Skeletal muscle tissue (tissue), 4 donors: ENCODE data around the gene NRSN1. TPM values are rescaled to one million over a fixed set of nuclear protein-coding genes. Genes with fewer than 3 reads are reported as not detected.

Experiments used
- H3K27ac ChIP-seq: one replicate; pipeline ENCODE4 v1.7.0; 2013; ENCODE audit warnings: mild to moderate bottlenecking, low read depth, low read length, inconsistent platforms
- H3K27me3 ChIP-seq, 3 donors: one replicate each; pipeline ENCODE4 v1.7.0; 2013; ENCODE audit warnings: low read length in 3 of 3; ENCODE audit not compliant: control insufficient read depth in 3 of 3, insufficient read depth in 3 of 3
- H3K36me3 ChIP-seq, 3 donors: one replicate each; pipeline ENCODE4 v1.7.0; 2013; ENCODE audit warnings: low read length in 3 of 3; ENCODE audit not compliant: control insufficient read depth in 3 of 3, insufficient read depth in 3 of 3
- H3K4me1 ChIP-seq, 3 donors: one replicate each; pipeline ENCODE4 v1.7.0; 2013; ENCODE audit warnings: low read length in 3 of 3, mild to moderate bottlenecking in 3 of 3; ENCODE audit not compliant: control insufficient read depth in 3 of 3, insufficient read depth in 3 of 3
- H3K4me3 ChIP-seq, 3 donors: one replicate each; pipeline ENCODE4 v1.7.0; 2013; ENCODE audit warnings: low read length in 3 of 3
- H3K9ac ChIP-seq, 3 donors: one replicate each; pipeline ENCODE4 v1.7.0; 2013; ENCODE audit warnings: low read length in 3 of 3, mild to moderate bottlenecking in 3 of 3, moderate library complexity in 2 of 3, low read depth in 1 of 3
- H3K9me3 ChIP-seq, 3 donors: one replicate each; pipeline ENCODE4 v1.7.0; 2013; ENCODE audit warnings: low read length in 3 of 3; ENCODE audit not compliant: control insufficient read depth in 3 of 3
- total RNA-seq: library from RNA; depleted of rRNA; stranded (reverse); fragments of >200 nt; gene quantifications from one replicate; pipeline ENCODE4 v1.2.3, GENCODE V29; 2014
- donor health status: Osteomylitis.

The NRSN1 gene
- total RNA-seq, 1 donor from 2014 or later = not detected

GRCh38 chr6:24105191-24105590, 20.8 kb upstream of the NRSN1 start:
- H3K27ac ChIP-seq = no peak overlapping the region
- no peak overlapping the region for H3K4me3 ChIP-seq
- H3K36me3 ChIP-seq = no peaks in the 10 kb centered on the region
- H3K4me1 ChIP-seq = no peaks in the 10 kb centered on the region
- H3K9me3 ChIP-seq = no peaks in the 10 kb centered on the region
- H3K9ac ChIP-seq = no peak overlapping the region
- no peaks in the 10 kb centered on the region for H3K27me3 ChIP-seq

GRCh38 chr6:24106291-24106690, 19.7 kb upstream of the NRSN1 start:
- H3K4me3 ChIP-seq = no peak overlapping the region
- H3K27ac ChIP-seq = no peak overlapping the region

GRCh38 chr6:24107294-24107693, 18.7 kb upstream of the NRSN1 start:
- Histone ChIP-seq H3K36me3 (no peaks in the 10 kb centered on the region), H3K27ac (no peak overlapping the region), H3K27me3 (no peaks in the 10 kb centered on the region), H3K9me3 (no peaks in the 10 kb centered on the region), H3K4me3 (no peak overlapping the region), H3K9ac (no peak overlapping the region), H3K4me1 (no peaks in the 10 kb centered on the region)

More at GRCh38 chr6:24106291-24106690, 19.7 kb upstream of the NRSN1 start:
- H3K27me3 ChIP-seq = no peaks in the 10 kb centered on the region
- no peak overlapping the region for H3K9ac ChIP-seq
- no peaks in the 10 kb centered on the region for H3K9me3 ChIP-seq
- no peaks in the 10 kb centered on the region for H3K36me3 ChIP-seq
- H3K4me1 ChIP-seq = no peaks in the 10 kb centered on the region

DNA sequence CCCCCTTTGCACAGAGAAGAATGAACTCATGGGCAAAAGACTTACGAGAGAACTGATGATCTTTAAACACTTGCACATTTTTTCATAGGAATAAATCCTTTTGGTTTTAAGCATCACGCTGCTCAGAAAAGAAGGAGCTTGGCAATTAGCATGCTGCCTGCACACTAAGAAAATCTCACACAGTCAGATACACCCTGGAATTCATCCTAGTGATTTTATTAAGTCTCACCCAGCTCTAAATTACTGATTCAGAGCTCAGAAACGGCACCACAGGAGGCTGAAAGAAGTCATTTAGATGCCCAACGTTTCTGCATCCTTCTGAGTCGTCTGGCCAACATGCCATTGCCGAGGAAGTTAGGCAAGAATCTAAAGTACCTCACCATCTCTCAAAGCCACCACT, 18.0 kb upstream of the NRSN1 start:
- H3K9me3 ChIP-seq = no peaks in the 10 kb centered on the region
- H3K27ac ChIP-seq = no peak overlapping the region
- H3K27me3 ChIP-seq = no peaks in the 10 kb centered on the region
- no peaks in the 10 kb centered on the region for H3K36me3 ChIP-seq
- H3K4me1 ChIP-seq = no peaks in the 10 kb centered on the region
- H3K4me3 ChIP-seq = no peak overlapping the region
- no peak overlapping the region for H3K9ac ChIP-seq

DNA sequence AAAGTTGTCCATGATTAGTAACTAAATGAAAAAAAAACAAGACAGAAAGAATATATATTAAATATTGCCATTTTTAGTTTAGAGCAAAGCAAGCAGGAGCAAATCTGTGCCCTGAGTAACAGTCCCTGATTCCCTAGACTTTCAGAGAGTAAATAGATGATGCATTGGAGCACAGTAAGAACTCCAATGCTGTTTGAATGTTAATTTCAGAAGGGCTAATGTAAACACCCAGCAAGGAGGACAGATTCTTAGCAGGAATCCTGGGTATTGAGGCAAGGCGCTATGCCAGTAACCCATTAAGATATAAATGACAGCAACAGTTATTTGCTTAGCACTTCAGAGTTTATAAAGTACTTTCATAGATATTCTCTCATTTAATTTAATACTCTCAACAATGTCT, 15.6 kb upstream of the NRSN1 start:
- no peak overlapping the region for H3K4me3 ChIP-seq
- H3K27me3 ChIP-seq = peaks cover 0 to 3% (median 0%) of the 10 kb centered on the region in 3 donors
- no peak overlapping the region for H3K9ac ChIP-seq
- H3K4me1 ChIP-seq = no peaks in the 10 kb centered on the region
- no peaks in the 10 kb centered on the region for H3K9me3 ChIP-seq
- no peaks in the 10 kb centered on the region for H3K36me3 ChIP-seq
- no peak overlapping the region for H3K27ac ChIP-seq

GRCh38 chr6:24113891-24114290, 12.1 kb upstream of the NRSN1 start:
- no peak overlapping the region for H3K4me3 ChIP-seq
- H3K27ac ChIP-seq = no peak overlapping the region

GRCh38 chr6:24117021-24117420, 9.0 kb upstream of the NRSN1 start:
- no peak overlapping the region for H3K9ac ChIP-seq
- no peak overlapping the region for H3K4me3 ChIP-seq
- no peaks in the 10 kb centered on the region for H3K36me3 ChIP-seq
- no peaks in the 10 kb centered on the region for H3K9me3 ChIP-seq
- H3K4me1 ChIP-seq = no peaks in the 10 kb centered on the region
- H3K27ac ChIP-seq = no peak overlapping the region
- H3K27me3 ChIP-seq = peaks cover 0 to 3% (median 0%) of the 10 kb centered on the region in 3 donors

More at GRCh38 chr6:24113891-24114290, 12.1 kb upstream of the NRSN1 start:
- H3K36me3 ChIP-seq = no peaks in the 10 kb centered on the region
- H3K9me3 ChIP-seq = no peaks in the 10 kb centered on the region
- H3K4me1 ChIP-seq = no peaks in the 10 kb centered on the region
- peaks cover 0 to 3% (median 0%) of the 10 kb centered on the region in 3 donors for H3K27me3 ChIP-seq
- no peak overlapping the region for H3K9ac ChIP-seq

GRCh38 chr6:24122139-24122538, 3.9 kb upstream of the NRSN1 start:
- no peaks in the 10 kb centered on the region for H3K36me3 ChIP-seq
- H3K27me3 ChIP-seq = peaks cover 0 to 11% (median 9%) of the 10 kb centered on the region in 3 donors
- no peak overlapping the region for H3K9ac ChIP-seq
- no peak overlapping the region for H3K4me3 ChIP-seq
- no peaks in the 10 kb centered on the region for H3K9me3 ChIP-seq
- no peak overlapping the region for H3K27ac ChIP-seq
- peaks cover 0 to 2% (median 0%) of the 10 kb centered on the region in 3 donors for H3K4me1 ChIP-seq

GRCh38 chr6:24126586-24127192, 674 bp downstream of the NRSN1 start:
- Histone ChIP-seq H3K27me3 (peaks cover 0 to 11% (median 9%) of the 10 kb centered on the region in 3 donors), H3K9ac (no peak overlapping the region), H3K36me3 (no peaks in the 10 kb centered on the region), H3K4me1 (peaks cover 0 to 2% (median 0%) of the 10 kb centered on the region in 3 donors), H3K9me3 (no peaks in the 10 kb centered on the region), H3K27ac (no peak overlapping the region), H3K4me3 (no peak overlapping the region)

GRCh38 chr6:24127316-24127715, 1.3 kb downstream of the NRSN1 start:
- Histone ChIP-seq H3K4me1 (peaks cover 0 to 2% (median 0%) of the 10 kb centered on the region in 3 donors), H3K9ac (no peak overlapping the region), H3K4me3 (no peak overlapping the region), H3K36me3 (no peaks in the 10 kb centered on the region), H3K9me3 (no peaks in the 10 kb centered on the region), H3K27me3 (peaks cover 0 to 11% (median 9%) of the 10 kb centered on the region in 3 donors), H3K27ac (no peak overlapping the region)
